ENCODE data around the gene CNIH3.

CNIH3 gene

DNA sequence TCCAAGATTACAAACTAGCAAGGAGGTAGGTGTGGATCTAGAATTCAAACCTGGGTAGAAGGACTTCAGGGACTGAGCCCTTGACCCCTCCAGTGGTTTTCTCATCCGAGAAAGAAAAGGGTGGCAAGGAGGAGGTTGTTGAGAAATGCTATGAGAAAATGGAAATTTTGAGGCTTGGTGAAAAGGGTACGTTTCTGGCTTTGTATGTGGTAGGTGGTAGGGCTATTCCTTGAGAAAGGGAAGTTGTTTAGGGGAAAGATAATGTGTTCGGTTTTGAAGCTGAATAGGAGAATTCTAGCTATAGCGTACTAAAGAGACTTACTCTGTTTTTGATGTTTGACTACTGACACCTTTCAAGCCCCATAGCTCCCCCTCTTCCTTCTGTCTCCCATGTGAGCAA lies 133.8 kb downstream of the CNIH3 start:
- DNase-seq, result no peak

DNA sequence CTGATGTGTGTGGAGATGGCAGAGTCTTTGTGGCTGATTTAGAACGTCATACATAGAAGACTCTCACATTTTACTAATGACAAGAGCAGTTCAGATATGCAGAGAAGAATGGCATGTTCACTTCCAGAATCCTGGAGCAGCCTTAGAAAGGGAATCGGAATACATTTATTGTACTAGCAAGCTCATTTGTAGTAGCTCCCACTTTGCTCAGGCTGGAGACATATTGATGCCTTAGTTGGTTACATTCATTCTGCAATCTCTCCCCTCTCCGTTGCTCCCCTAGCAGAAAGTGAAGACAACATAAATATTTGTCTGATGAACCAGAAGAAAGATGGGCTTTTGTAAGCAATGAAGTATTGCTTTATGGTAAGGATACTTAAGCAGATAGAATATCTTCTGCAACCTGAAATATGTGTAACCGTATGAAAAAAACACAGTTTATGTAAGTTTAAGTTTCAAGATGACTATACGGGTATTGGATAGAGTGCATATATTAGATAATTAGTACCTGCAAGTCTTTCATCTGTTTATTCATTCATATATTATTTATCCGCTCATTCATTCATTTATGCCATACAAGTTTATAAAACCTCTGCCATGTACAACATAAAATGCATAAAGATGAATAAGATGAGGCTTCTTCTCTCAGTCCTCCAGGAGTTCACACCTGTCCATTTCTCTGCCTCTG lies 135.7 kb downstream of the CNIH3 start:
- no peak for DNase-seq

DNA sequence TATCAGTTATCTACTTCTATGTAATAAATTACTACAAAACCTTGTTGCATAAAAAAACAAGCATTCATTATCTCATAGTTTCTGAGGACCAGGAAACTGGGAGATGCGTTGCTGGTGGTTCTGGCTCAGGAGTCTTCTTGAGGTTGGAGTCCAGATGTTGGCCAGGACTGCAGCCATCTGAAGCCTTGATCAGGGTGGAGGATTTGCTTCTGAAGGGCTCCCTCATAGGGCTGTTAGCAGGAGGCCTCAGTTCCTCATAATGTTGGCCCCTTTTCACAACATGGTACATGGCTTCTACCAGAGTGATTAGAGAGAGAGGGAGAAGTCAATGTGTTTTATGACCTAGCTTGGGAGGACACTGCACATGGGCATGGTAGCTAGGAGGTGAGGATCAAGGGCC lies 137.4 kb downstream of the CNIH3 start:
- no peak for DNase-seq

GRCh38 chr1:224755586-224755985 lies 139.5 kb downstream of the CNIH3 start:
- DNase-seq, result no peak

DNA sequence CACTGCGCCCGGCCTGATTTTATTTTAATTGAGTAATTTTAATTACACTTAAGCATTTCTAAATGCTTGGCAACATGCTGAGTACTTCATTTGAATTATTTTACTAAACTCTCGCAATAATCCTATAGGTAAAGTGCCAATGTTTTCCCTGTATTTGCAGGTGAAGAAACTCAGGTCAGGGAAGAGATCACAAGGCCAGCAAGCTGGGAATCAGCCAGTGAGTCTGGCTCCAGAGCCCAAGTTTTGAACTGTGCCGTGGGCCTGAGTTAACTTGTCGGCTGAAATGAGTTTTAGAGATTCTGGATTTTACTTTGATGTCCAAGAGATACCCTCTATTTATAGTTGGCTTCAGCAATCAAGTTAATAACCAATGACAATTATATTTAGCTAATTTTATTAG lies 141.4 kb downstream of the CNIH3 start:
- no peak for DNase-seq

- no peak for DNase-seq
These were observed 143.0 kb downstream of the CNIH3 start for GRCh38 chr1:224759135-224759534.

GRCh38 chr1:224759681-224760091 lies 143.6 kb downstream of the CNIH3 start:
- DNase-seq, result no peak

- no peak for DNase-seq
These were observed 144.0 kb downstream of the CNIH3 start for GRCh38 chr1:224760163-224760562.

- DNase-seq, result no peak
These were observed 145.1 kb downstream of the CNIH3 start for GRCh38 chr1:224761245-224761644.

GRCh38 chr1:224762046-224762445 lies 145.9 kb downstream of the CNIH3 start:
- no peak for DNase-seq

- DNase-seq, result no peak
These were observed 146.6 kb downstream of the CNIH3 start for GRCh38 chr1:224762701-224763100.

GRCh38 chr1:224763126-224763775 lies 147.1 kb downstream of the CNIH3 start:
- DNase-seq, result no peak

DNA sequence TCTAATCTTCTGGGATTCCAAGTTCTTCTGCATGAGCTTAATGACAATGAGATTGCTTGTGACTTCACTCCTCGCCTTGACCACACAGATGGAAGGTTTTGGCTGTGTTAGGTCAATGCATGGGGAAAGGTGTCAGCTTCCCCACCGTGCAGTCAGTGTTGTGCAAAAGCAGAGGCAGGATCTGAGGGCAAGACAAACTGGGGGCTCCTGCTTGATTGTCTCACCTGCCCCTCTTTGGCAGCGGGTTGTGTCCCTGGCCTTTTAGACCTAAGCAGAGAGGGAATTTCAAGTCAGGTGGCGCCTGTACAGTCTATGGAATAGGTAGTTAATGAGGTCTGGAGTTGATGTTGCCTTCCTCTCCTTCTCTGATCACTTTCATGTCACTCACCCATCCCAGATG lies 150.1 kb downstream of the CNIH3 start:
- no peak for DNase-seq

DNA sequence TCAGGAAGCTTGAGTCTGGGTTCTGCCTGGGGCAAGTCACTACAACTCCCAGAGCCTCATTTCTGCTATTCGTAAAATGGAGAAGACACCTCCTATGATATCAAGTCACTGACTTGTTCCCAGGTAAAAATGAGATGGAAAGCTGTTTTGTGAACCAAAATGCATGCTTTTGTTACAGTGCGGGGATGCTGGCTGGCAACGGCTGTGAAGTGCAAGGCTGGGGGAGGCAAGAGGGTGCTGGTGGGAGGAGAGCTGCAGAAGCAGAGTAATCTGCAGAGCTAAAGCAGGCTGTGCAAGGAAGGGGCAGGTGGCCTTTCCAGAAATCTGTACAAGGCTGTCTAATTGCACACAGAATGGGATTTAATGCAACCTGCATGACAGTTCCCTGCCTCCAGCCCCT lies 150.9 kb downstream of the CNIH3 start:
- no peak for DNase-seq

GRCh38 chr1:224767676-224768075 lies 151.6 kb downstream of the CNIH3 start:
- DNase-seq, result no peak

GRCh38 chr1:224768971-224769370 lies 152.9 kb downstream of the CNIH3 start:
- DNase-seq, result no peak

DNA sequence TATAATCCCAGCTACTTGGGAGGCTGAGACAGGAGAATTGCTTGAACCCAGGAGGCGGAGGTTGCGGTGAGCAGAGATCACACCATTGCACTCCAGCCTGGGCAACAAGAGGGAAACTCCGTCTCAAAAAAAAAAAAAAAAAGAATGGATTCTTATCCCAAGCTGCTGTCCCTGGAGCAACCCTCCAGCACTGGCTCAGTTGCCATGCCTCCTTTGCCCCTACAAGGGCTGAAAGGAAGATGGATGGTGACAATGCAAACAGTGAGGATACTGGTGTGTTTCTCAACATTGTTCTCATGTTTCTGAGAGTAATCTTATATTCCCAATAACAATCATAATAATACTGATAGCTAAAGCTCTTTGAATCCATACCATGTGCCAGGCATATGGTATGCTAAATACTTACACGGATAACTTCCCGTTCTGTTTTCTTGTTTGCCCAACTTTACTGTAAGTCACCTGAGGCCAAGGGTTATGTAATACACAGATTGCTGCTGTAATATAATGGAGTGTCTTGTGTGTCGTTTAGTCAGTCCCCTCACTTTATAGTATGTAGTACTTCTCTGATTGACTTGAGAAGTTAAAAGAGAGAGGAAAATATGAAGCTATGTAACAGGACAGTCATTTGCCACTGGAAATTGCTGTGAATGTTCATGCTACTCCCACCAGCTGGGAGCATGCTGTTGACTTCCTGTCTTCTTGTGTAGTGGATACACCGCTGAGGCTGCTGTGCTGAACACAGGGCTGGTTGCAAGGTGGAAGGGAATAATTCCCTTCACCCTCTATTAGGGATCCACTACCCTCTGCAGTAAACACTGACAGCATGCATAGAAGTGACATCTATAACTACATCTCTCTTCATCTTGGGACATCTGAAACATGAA lies 153.6 kb downstream of the CNIH3 start:
- DNase-seq, result no peak

- no peak for DNase-seq
These were observed 154.2 kb downstream of the CNIH3 start for GRCh38 chr1:224770336-224770693.

GRCh38 chr1:224773646-224774045 lies 157.5 kb downstream of the CNIH3 start:
- no peak for DNase-seq

- DNase-seq, result no peak
These were observed 158.3 kb downstream of the CNIH3 start for GRCh38 chr1:224774378-224774777.

- no peak for DNase-seq
These were observed 161.1 kb downstream of the CNIH3 start for GRCh38 chr1:224777180-224777579.

GRCh38 chr1:224779536-224779935 lies 163.4 kb downstream of the CNIH3 start:
- DNase-seq, result no peak

GRCh38 chr1:224780736-224781135 lies 164.6 kb downstream of the CNIH3 start:
- DNase-seq, result no peak

DNA sequence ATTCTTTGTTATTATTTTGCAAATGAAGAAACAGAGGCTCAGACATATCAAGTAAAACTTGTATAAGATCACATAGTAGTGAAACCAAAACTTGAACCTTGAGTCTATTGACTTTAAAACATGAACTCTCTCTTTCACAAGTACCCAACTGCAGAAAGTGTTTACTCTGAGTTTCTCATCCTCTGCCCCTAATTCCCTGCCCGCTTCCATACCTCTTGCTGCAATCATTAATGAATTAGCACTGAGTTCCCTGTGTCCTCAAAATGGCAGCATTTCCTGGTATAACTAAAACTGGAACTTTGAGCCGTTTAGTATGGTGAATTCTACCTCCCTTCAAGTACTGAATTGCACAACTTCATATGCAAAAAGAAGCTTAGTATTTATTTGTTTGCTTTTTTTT lies 165.7 kb downstream of the CNIH3 start:
- DNase-seq, result no peak

All from stimulated activated CD4-positive, alpha-beta T cell treated with anti-CD3 and anti-CD28 coated beads, Interleukin-4, amount 100 ng/mL, for 1 hour (primary cell).